BJ (cell line): ENCODE results near the gene ASPDH. TPM values are rescaled to one million over a fixed set of nuclear protein-coding genes. Genes with fewer than 3 reads are reported as not detected.
A peak's percentile ranks its signal among the peaks of the same experiment; 100 is the strongest.

Experiments
- CTCF ChIA-PET: fragments of 350-600 bp; formaldehyde crosslinking; extraction: SDS; loops from one replicate; lab custom pipeline; 2021; ENCODE audit warnings: antibody characterized with exemption, inconsistent platforms; lab: Yijun Ruan, JAX
- POLR2A ChIA-PET: fragments of 300-600 bp; sonication (Branson Sonifier 250); formaldehyde crosslinking; extraction: SDS; loops from one replicate; lab custom pipeline; 2021; ENCODE audit warnings: antibody characterized with exemption; lab: Charles Lee
- DNase-seq: peaks from one replicate; pipeline ENCODE4 v3.0.0-alpha.2; 2011; ENCODE audit warnings: low read depth
- H3K27me3 ChIP-seq: 2 replicates; pipeline ENCODE4 v1.6.0; 2011; ENCODE audit warnings: low read length; ENCODE audit not compliant: control insufficient read depth, insufficient read depth
- H3K36me3 ChIP-seq: 2 replicates; pipeline ENCODE4 v1.5.1; 2011; ENCODE audit warnings: low read length; ENCODE audit not compliant: control insufficient read depth, insufficient read depth
- H3K4me3 ChIP-seq: 2 replicates; pipeline ENCODE4 v1.5.1; 2011; ENCODE audit warnings: low read depth, mild to moderate bottlenecking, control low read depth, low read length
- CTCF ChIP-seq: IDR thresholded peaks from 2 replicates; pipeline ENCODE4 v1.5.1; 2011; ENCODE audit warnings: low read depth, mild to moderate bottlenecking, control low read depth, inconsistent platforms, low read length, moderate library complexity; ENCODE audit not compliant: insufficient read depth
- polyA plus RNA-seq: library from polyadenylated mRNA; depleted of rRNA; stranded (reverse); fragments of >200 nt; gene quantifications from 2 replicates; pipeline ENCODE4 v1.2.3, GENCODE V29; 2011

Gene ASPDH
- polyA plus RNA-seq, 1 experiment = not detected

DNA sequence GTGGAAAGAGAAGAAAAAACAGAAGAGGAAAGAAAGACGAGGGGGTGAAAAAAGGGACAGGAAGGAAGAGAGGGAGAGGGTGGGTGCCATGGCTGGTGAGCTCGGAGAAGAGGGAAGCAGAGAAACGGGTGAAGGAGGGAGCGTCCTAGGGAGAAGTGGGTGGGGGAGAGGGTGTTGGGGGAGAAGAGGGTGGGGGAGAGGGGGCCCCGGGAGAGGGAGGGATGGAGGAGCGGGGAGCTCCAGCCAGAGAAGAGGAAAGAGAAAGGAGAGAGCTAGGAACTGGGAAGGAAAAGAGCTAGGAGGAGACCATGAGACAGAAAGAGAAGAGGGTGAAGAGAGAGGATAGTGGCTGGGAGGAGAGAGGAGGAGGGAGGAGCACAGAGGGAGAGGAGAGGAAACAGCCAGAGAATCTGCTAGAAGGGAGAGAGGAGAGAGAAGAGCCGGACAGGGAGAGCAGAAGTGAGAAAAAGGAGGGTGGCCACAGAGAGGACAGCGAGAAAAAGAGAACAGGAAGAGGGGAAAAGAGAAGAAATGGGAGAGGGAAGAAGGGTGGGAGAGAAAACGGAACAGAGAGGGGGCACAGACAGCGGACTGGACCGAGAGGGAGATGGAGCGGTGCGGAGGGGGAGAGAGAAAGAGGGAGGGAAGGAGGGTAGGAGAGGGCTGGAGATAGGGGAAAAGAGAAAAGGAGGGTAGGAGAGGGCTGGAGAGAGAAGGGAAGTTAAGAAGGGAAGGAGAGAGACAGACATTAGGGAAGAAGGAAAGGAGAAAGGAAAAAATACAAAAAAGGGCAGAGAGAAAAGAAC lies 25.1 kb downstream of the ASPDH start:
- DNase-seq = no peak
- Histone ChIP-seq H3K4me3 (no peak overlapping the region), H3K36me3 (peaks cover 3% of the 10 kb centered on the region), H3K27me3 (peaks cover 23% of the 10 kb centered on the region)
- CTCF ChIA-PET = interaction anchor here (0.9 kb wide), 1 partner anchor 9 kb away, joined by 3 read pairs; no protein-coding TSS in a partner anchor
- TF ChIP-seq CTCF = no peak
- POLR2A ChIA-PET = interaction anchor here (0.6 kb wide), 1 partner anchor 78 kb away, joined by 5 read pairs; no protein-coding TSS in a partner anchor

DNA sequence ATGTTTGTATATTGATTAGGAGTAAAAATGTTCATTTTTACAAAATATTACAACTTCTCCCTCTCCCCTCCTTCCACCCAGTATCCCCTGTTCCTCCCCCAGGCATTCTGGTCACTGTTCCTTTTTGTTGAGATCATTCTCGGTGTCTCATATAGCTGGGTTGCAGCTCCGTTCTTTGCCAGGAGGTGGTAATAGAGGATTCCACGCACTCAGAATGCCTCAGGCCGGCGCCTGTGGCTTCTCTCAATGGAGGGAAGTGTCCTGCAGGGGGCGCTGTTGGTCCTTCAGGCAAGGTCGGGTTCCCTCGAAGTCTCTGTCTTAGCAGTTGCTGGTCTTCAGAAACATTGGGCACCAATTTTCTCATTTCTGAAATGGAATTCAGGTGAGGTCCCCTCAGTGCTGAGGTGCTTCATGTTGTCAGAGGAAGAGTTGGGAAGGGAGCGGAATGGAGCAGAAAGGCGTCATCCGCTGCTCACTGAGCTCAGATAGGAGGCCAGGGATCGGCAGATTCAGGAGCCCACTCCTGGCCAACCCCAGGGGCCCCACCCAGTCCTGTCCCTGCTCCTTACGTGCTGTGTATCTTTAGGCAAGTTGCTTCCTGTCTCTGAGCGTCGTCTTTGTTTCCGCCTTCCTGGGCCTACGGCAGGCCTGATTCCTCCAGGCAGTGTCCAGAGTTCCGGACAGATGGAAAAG lies 26.7 kb downstream of the ASPDH start:
- CTCF ChIA-PET = interaction anchor here (0.9 kb wide), 1 partner anchor 21 kb away, joined by 3 read pairs; no protein-coding TSS in a partner anchor
- POLR2A ChIA-PET = no interaction called here
- peak; percentile 50 for TF ChIP-seq CTCF
- no peak for DNase-seq
- peaks cover 10% of the 10 kb centered on the region for H3K36me3 ChIP-seq
- peaks cover 16% of the 10 kb centered on the region for H3K27me3 ChIP-seq
- H3K4me3 ChIP-seq = no peak overlapping the region

GRCh38 chr19:50485284-50485955 lies 28.3 kb downstream of the ASPDH start:
- CTCF ChIA-PET = interaction anchor here (0.6 kb wide), 1 partner anchor 142 kb away, joined by 4 read pairs; no protein-coding TSS in a partner anchor
- no peak for DNase-seq
- peaks cover 8% of the 10 kb centered on the region for H3K27me3 ChIP-seq
- H3K36me3 ChIP-seq = peaks cover 19% of the 10 kb centered on the region
- no peak for TF ChIP-seq CTCF
- H3K4me3 ChIP-seq = no peak overlapping the region
- POLR2A ChIA-PET = no interaction called here

DNA sequence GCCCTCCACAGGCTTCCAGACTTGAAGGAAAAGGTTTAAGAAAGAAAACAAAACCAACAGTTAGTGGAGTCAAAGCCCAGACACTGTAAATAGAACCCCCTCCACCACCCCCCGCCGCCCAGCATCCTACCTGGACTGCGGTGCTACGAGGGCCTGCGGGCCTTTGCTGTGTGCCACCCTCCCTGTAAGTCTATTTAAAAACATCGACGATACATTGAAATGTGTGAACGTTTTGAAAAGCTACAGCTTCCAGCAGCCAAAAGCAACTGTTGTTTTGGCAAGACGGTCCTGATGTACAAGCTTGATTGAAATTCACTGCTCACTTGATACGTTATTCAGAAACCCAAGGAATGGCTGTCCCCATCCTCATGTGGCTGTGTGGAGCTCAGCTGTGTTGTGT lies 30.8 kb downstream of the ASPDH start:
- CTCF ChIA-PET = interaction anchor here (1.2 to 1.3 kb wide), 2 partner anchors 74 to 126 kb away, joined by 3 read pairs; no protein-coding TSS in a partner anchor
- POLR2A ChIA-PET = no interaction called here
- TF ChIP-seq CTCF = no peak

More for the DNA sequence above, 30.8 kb downstream of the ASPDH start:
- DNase-seq = no peak
- peaks cover 5% of the 10 kb centered on the region; the same call in 1 of the 2 replicates for H3K27me3 ChIP-seq
- peaks cover 32% of the 10 kb centered on the region for H3K36me3 ChIP-seq
- no peak overlapping the region for H3K4me3 ChIP-seq
